Right lobe of liver (tissue), 4 donors: ENCODE measurements around the gene GRM5.

Experiments
- POLR2A ChIP-seq: fragments of 450-650 bp; IDR thresholded peaks from one replicate; pipeline ENCODE4 v1.6.1; 2017; ENCODE audit warnings: antibody characterized with exemption, mild to moderate bottlenecking
- TF ChIP-seq, protein P1 (sequence below), 4 donors: fragments of 200-600 bp in 3 of 4; fragments of 450-650 bp in 1 of 4; IDR thresholded peaks; one replicate each; pipeline versions ENCODE4 v1.5.1 to v1.8.0; 2016 to 2022; ENCODE audit warnings: antibody characterized with exemption in 4 of 4, mild to moderate bottlenecking in 2 of 4
- donor health status: DM: no; HTN: no; CAD: no.
- donor health status: DM: no; HTN: no; CAD: no.
- donor health status: DM: no; HTN: yes; CAD: no.

DNA sequence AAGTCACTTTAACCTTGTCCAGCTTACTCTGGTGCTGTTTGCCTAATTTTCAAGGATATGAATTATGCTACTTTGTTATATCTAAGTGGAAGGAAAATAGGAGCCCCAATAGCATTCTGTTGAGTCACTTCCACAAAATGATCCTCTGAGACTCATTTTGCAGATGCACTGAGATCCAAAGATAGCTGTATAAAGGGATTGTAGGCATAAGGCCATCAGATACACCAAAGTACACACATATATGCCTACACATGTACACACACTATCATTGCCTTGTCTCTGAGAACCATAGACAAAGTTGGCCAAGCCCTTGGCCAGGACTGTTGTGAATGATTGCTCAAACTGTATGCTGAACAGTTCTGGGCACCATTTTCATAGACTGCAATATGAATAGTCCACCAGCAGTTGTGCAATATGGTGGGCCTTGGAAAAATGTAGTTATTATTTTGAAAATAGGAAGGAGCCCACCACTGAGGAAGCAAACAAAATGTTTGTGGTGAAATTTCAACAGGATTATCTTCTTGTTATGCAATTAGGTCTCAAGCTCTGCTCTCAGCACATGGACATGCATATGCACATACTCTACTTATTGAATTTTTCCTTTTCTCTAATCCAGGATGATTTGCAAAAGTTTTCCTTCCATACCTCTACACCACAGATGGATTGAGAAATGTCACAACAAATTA, 542.3 kb downstream of the GRM5 start:
- TF ChIP-seq, protein P1, sequence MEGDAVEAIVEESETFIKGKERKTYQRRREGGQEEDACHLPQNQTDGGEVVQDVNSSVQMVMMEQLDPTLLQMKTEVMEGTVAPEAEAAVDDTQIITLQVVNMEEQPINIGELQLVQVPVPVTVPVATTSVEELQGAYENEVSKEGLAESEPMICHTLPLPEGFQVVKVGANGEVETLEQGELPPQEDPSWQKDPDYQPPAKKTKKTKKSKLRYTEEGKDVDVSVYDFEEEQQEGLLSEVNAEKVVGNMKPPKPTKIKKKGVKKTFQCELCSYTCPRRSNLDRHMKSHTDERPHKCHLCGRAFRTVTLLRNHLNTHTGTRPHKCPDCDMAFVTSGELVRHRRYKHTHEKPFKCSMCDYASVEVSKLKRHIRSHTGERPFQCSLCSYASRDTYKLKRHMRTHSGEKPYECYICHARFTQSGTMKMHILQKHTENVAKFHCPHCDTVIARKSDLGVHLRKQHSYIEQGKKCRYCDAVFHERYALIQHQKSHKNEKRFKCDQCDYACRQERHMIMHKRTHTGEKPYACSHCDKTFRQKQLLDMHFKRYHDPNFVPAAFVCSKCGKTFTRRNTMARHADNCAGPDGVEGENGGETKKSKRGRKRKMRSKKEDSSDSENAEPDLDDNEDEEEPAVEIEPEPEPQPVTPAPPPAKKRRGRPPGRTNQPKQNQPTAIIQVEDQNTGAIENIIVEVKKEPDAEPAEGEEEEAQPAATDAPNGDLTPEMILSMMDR (IDR thresholded peaks at IDR 0.05), result no peak
- TF ChIP-seq POLR2A, result no peak
